ENCODE results near the gene MKRN2.
A peak's percentile ranks its signal among the peaks of the same experiment; 100 is the strongest.

Gene MKRN2

GRCh38 chr3:12556314-12556689, 585 bp upstream of the MKRN2 start:
- DNase-seq: no peak

- DNase-seq: no peak
These were observed 700 bp downstream of the MKRN2 start for GRCh38 chr3:12557473-12558100.

- DNase-seq: no peak
These were observed 1.8 kb downstream of the MKRN2 start for GRCh38 chr3:12558706-12559105.

DNA sequence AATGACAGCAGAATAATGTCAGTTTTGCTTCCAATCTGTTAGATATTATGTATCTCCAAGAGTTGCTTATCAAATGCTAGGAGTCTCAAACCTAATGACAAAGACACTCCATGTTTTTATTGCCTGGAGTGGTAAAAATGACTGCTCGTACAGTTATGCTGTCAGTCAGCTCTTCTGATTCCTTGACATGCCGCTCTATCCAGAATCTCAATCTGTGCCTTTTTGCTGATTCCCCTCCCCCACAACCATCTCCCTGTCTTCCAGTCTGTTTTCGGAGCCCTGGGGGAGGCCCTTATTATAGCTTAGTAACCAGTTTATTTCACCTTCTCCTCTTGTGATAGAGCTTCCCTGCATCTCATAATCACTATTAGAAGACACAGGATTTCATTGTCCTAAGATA, 2.6 kb downstream of the MKRN2 start:
- no peak for DNase-seq

DNA sequence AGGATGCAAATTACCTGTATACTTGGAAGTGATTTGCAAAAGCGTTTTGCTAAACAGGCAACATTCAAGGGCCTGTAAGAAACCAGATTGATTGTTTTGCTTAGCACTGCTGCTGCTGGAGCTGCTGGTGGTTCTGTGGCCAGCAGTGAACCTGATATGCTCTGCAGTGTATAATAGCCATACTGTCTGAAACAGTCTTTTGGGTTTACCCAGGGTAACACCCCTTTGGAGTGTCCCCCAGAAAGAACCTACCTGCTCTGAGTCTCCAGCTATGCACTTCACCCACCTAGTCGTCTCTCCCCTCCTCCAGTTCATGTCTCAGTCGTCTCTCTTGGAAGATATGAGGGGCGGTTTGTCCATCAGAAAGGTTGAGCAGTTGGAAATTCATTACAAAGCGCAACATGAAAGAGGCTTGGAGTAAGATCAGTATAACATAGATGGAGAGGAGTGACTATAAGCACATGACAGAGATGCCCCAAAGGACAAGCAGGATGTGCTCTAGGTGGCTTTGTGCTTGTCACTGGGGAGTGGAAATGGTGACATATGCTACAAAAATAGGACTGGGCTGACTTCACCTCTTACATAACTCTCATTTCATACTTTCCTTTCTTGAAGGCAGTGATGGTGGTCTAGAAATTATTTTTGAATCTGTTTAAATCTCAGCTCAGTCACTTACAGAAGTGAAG, 3.8 kb downstream of the MKRN2 start:
- no peak for DNase-seq

DNA sequence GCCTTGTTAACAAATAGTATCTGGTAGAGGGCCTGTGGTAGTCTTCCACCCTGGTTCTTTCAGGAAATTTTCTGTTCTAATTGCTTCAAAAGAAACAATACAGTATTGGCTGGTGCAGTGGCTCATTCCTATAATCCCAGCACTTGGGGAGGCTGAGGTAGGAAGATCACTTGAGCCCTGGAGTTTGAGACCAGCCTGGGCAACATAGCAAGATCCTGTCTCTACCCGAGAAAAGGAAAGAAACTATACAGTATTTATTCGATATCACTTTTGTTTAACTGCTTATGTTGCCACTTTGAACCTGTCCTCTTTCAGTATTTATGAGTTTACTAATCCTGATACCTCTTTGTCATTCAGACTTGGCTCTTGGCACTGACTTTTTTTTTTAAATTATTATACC, 4.5 kb downstream of the MKRN2 start:
- no peak for DNase-seq

DNA sequence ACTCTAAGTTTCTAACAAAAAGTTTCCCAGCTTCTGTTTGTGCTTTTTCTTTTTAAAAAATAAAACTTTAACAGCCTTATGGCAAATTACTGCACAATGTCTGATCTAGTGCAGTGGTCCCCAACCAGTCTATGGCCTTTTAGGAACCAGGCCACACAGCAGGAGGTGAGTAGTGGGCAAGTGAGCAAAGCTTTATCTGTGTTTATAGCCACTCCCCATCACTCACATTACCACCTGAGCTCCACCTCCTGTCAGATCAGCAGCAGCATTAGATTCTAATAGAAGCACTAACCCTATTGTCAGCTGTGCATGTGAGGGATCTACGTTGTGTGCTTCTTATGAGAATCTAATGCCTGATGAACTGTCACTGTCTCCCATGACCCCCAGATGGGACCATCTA, 5.6 kb downstream of the MKRN2 start:
- no peak for DNase-seq

DNA sequence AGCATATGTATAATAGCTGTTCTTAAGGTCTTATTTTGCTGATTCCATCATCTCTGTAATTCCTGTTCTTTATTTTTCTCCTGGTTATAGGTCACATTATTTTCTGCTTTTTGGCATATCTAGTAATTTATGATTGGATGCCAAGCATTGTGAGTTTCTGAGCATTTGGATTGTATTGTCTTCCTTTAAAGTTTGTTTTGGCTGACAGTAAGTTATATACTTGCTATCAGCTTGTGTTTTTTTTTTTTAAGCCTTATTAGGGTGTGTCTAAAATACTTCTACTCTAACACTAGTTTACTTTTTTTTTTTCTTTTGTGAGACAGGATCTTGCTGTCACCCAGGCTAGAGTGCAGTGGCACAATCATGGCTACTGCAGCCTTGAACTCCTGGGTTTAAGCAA, 10.1 kb downstream of the MKRN2 start:
- no peak for DNase-seq

GRCh38 chr3:12568747-12569146, 11.9 kb downstream of the MKRN2 start:
- DNase-seq: no peak

GRCh38 chr3:12569836-12570235, 12.9 kb downstream of the MKRN2 start:
- DNase-seq: no peak

- no peak for DNase-seq
These were observed 15.1 kb downstream of the MKRN2 start for GRCh38 chr3:12571986-12572385.

- no peak for DNase-seq
These were observed 17.2 kb downstream of the MKRN2 start for GRCh38 chr3:12574131-12574530.

- no peak for DNase-seq
These were observed 17.8 kb downstream of the MKRN2 start for GRCh38 chr3:12574661-12575060.

DNA sequence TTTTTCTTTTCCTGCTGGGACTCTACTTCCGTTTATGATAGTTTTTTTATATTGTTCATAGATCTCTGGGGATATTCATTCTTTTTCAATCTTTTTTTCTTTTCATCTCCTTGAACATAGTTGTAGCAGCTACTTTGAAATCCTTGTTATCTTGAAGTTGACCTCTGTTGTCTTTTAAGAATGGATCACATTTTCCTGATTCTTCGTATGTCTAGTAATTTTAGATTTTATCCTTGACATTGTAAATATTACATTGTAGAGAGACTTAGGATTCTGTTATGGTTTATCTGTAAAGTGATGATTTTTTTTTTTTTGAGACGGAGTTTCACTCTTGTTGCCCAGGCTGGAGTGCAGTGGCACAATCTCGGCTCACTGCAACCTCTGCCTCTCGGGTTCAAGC, 20.5 kb downstream of the MKRN2 start:
- no peak for DNase-seq

DNA sequence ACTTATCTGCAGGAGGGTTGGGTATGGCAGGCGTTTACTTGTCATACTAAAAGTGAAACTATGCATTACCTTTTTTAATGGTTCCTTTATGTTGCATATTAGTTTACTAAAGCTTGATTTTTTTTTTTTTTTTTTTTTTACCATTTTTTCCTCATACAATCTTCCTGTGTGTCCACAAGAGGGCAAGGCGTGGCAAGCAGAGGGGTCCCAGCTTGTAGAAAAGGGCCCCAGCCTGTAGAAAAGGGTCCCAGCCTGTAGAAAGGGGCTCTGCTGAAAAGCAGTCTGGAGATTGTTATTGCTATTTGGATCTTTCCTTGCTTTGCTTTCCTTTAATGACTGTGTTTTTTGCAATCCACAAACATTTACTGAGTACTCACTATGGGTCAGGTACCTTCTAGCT, 21.9 kb downstream of the MKRN2 start:
- no peak for DNase-seq

- no peak for DNase-seq
These were observed 22.6 kb downstream of the MKRN2 start for GRCh38 chr3:12579456-12579855.

DNA sequence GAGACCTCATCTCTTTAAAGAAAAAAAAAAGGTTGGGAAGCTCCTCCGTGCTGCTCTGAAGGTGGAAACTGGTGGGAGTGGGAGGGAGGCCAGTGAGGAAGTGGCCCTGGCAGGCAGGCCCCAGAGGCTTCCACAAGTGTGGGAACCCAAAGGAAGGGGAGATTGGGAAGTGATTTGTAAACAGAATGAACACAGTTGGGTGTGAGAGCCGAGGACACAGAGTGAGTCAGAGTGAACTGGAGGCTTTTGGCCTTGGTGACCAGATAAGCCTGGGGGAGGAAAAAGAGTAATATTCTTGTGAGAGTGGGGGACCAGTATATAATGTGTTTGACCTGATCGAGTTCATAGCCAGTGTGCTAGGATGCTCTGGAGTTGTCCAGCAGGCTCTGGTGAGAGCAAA, 23.0 kb downstream of the MKRN2 start:
- DNase-seq: no peak

DNA sequence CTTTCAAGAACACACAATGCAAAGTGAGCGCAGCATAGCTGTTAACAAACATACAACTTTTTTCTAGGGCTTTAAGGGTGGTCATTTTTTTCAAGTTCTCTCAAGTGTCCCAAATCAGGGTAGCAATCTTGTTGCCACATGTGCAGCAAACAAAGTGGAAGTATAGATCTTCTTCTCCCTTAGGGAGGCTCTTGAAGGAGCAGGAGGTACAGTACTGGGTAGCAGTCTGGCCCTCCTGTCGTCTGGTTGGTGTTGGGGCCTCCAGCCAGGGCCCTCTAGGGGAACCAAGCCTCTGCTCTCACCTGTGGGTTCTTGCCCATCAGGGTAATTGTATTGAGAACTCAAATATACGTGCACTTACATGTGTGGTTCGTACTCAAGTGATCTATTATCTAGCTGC, 25.8 kb downstream of the MKRN2 start:
- no peak for DNase-seq

GRCh38 chr3:12583280-12583679, 26.4 kb downstream of the MKRN2 start:
- DNase-seq: no peak

DNA sequence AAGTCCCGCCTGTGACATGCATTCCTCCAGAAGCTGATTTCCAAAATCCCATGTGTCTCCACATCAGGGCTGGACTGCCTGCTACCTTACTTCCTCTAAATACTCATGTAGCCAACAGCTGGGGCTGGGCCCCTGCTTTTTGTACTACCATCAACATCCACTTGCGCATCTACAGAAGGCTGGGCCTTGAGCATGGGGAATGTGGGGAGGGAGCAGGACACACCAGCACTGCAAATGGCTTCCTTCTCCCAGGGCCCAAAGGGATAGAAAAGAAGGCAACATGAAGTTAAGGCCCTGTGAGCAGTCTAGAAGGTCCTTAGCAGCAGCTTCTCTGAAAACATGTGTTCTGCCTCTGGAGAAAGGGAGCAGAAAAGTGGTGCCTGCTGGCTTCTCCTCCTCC, 27.2 kb downstream of the MKRN2 start:
- DNase-seq: no peak

DNA sequence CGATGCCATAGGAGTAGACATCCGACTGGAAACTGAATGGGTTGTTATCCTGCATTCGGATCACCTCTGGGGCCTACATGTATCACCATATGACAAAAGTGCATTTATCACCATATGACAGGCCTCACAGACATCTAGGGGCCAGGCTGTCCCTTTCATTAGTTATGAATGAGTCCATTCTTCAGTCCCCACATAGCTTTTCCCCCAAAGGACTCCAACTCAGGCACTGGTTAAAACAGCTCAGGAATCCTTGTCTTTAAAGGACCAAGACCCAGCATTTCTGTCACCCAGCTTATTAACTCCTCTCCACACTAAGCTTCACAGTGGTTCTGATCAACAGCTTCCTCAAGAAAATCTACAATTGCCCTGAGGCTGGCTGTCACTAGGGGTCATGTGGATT, 28.3 kb downstream of the MKRN2 start:
- DNase-seq: no peak

DNA sequence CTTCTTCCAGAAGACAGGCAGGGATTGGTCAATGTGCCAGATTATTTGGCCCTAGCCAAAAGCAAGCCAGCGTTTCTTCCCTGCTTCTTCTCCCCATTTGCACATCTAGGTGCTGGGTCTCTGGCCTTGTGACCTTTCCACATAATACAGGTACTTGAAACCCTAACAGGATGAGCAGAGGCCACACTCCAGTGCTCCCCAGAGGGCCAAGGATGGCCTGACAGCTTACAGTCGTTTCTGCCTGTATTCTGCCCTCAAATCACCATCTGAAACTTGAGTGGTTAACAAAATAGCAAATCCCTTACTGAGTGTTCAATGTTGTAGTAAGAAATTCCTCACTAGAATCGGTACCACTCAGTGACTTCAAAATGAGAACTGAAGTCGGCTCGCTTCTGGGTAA, 29.1 kb downstream of the MKRN2 start:
- no peak for DNase-seq

GRCh38 chr3:12586403-12586802, 29.5 kb downstream of the MKRN2 start:
- no peak for DNase-seq

GRCh38 chr3:12588039-12589009, 31.4 kb downstream of the MKRN2 start:
- DNase-seq: peak; percentile 46 to 67

Data from SHP77 (cell line).